Osteoblast (primary cell): ENCODE data around the gene LRRFIP2. TPM values are rescaled to one million over a fixed set of nuclear protein-coding genes. Genes with fewer than 3 reads are reported as not detected.

Source experiments
- DNase-seq: peaks from one replicate; pipeline ENCODE4 v3.0.0; 2011; ENCODE audit warnings: low spot score, mixed read lengths; ENCODE audit not compliant: insufficient read length; ENCODE audit errors: missing footprints
- H2AFZ ChIP-seq: 2 replicates; pipeline ENCODE4 v1.6.0; 2011; ENCODE audit warnings: mild to moderate bottlenecking, low read length
- H3K27ac ChIP-seq: 2 replicates; pipeline ENCODE4 v1.5.1; 2011; ENCODE audit warnings: mild to moderate bottlenecking, low read depth, low read length, moderate library complexity
- H3K27me3 ChIP-seq: 2 replicates; pipeline ENCODE4 v1.6.0; 2012; ENCODE audit warnings: mild to moderate bottlenecking, control low read depth, inconsistent platforms, low read length, moderate library complexity; ENCODE audit not compliant: insufficient read depth
- H3K36me3 ChIP-seq: 2 replicates; pipeline ENCODE4 v1.5.1; 2011; ENCODE audit warnings: mild to moderate bottlenecking, low read length, control low read depth, moderate library complexity; ENCODE audit not compliant: insufficient read depth
- H3K4me1 ChIP-seq: 2 replicates; pipeline ENCODE4 v1.5.1; 2011; ENCODE audit warnings: mild to moderate bottlenecking, low read length, control low read depth, moderate library complexity; ENCODE audit not compliant: insufficient read depth
- H3K4me2 ChIP-seq: 2 replicates; pipeline ENCODE4 v1.6.0; 2011; ENCODE audit warnings: mild to moderate bottlenecking, low read length; ENCODE audit not compliant: insufficient read depth
- H3K4me3 ChIP-seq: fragments of 200-600 bp; sonication (generic); 3 replicates; pipeline ENCODE4 v1.5.1; 2012; ENCODE audit warnings: mild to moderate bottlenecking, low read length, inconsistent platforms; ENCODE audit not compliant: insufficient read depth
- H3K79me2 ChIP-seq: 2 replicates; pipeline ENCODE4 v1.6.0; 2012; ENCODE audit warnings: mild to moderate bottlenecking, low read length, control low read depth, inconsistent platforms; ENCODE audit not compliant: insufficient read depth
- H3K9me3 ChIP-seq: 2 replicates; pipeline ENCODE4 v1.5.1; 2011; ENCODE audit warnings: low read depth, low read length, control low read depth
- H4K20me1 ChIP-seq: 2 replicates; pipeline ENCODE4 v1.6.0; 2012; ENCODE audit warnings: mild to moderate bottlenecking, low read length, control low read depth; ENCODE audit not compliant: insufficient read depth
- CTCF ChIP-seq: IDR thresholded peaks from 2 replicates; pipeline ENCODE4 v1.5.1; 2011; ENCODE audit warnings: mild to moderate bottlenecking, low read depth, low read length, moderate library complexity; ENCODE audit errors: extremely low read depth
- total RNA-seq: library from RNA; depleted of rRNA; stranded (reverse); fragments of >200 nt; gene quantifications from 2 replicates; pipeline ENCODE4 v1.2.3, GENCODE V29; 2012

Gene LRRFIP2
- total RNA-seq, 1 donor, result 71.3 TPM

GRCh38 chr3:37189109-37189508 lies 14.7 kb upstream of the LRRFIP2 start:
- no peak overlapping the region for H2AFZ ChIP-seq
- no peak for TF ChIP-seq CTCF
- peaks cover 6% of the 10 kb centered on the region for H3K4me1 ChIP-seq
- H4K20me1 ChIP-seq, result no peaks in the 10 kb centered on the region
- no peaks in the 10 kb centered on the region for H3K27me3 ChIP-seq
- no peaks in the 10 kb centered on the region for H3K79me2 ChIP-seq
- H3K4me3 ChIP-seq, result no peak overlapping the region
- no peaks in the 10 kb centered on the region for H3K9me3 ChIP-seq
- no peak for DNase-seq
- H3K27ac ChIP-seq, result no peak overlapping the region
- H3K4me2 ChIP-seq, result no peak overlapping the region
- H3K36me3 ChIP-seq, result no peaks in the 10 kb centered on the region

- Histone ChIP-seq H3K4me1 (peaks cover 25% of the 10 kb centered on the region), H3K27ac (peak overlapping the region; percentile 95), H2AFZ (peak overlapping the region; percentile 10), H3K27me3 (no peaks in the 10 kb centered on the region), H3K79me2 (peaks cover 21% of the 10 kb centered on the region), H3K36me3 (no peaks in the 10 kb centered on the region), H3K4me3 (peak overlapping the region; percentile 48), H4K20me1 (no peaks in the 10 kb centered on the region), H3K4me2 (peak overlapping the region; percentile 76), H3K9me3 (no peaks in the 10 kb centered on the region)
- DNase-seq, result no peak
- TF ChIP-seq CTCF, result no peak
Observed at GRCh38 chr3:37183976-37184375, 9.6 kb upstream of the LRRFIP2 start.

GRCh38 chr3:37183375-37183831 lies 9.0 kb upstream of the LRRFIP2 start:
- Histone ChIP-seq H3K9me3 (no peaks in the 10 kb centered on the region), H3K27ac (peak overlapping the region; percentile 95), H3K36me3 (no peaks in the 10 kb centered on the region), H3K27me3 (no peaks in the 10 kb centered on the region), H4K20me1 (no peaks in the 10 kb centered on the region), H2AFZ (peak overlapping the region; percentile 26), H3K4me3 (peak overlapping the region; percentile 48), H3K4me2 (peak overlapping the region; percentile 76), H3K79me2 (peaks cover 27% of the 10 kb centered on the region), H3K4me1 (peaks cover 25% of the 10 kb centered on the region)
- DNase-seq, result peak; percentile 68
- no peak for TF ChIP-seq CTCF

GRCh38 chr3:37182816-37183215 lies 8.4 kb upstream of the LRRFIP2 start:
- TF ChIP-seq CTCF, result no peak
- Histone ChIP-seq H3K79me2 (peaks cover 32% of the 10 kb centered on the region), H3K4me2 (peak overlapping the region; percentile 76), H2AFZ (peak overlapping the region; percentile 26), H4K20me1 (no peaks in the 10 kb centered on the region), H3K27me3 (no peaks in the 10 kb centered on the region), H3K4me3 (no peak overlapping the region), H3K27ac (peak overlapping the region; percentile 95), H3K4me1 (peaks cover 26% of the 10 kb centered on the region), H3K36me3 (no peaks in the 10 kb centered on the region), H3K9me3 (no peaks in the 10 kb centered on the region)
- no peak for DNase-seq
